Measurements from ENCODE around the gene ZSWIM1. TPM values are rescaled to one million over a fixed set of nuclear protein-coding genes. Genes with fewer than 3 reads are reported as not detected.

The ZSWIM1 gene
- total and polyA plus RNA-seq, 2 donors (not counting 1 experiment from before 2014, with no cell fraction given), result 5.4 to 15.7 TPM

DNA sequence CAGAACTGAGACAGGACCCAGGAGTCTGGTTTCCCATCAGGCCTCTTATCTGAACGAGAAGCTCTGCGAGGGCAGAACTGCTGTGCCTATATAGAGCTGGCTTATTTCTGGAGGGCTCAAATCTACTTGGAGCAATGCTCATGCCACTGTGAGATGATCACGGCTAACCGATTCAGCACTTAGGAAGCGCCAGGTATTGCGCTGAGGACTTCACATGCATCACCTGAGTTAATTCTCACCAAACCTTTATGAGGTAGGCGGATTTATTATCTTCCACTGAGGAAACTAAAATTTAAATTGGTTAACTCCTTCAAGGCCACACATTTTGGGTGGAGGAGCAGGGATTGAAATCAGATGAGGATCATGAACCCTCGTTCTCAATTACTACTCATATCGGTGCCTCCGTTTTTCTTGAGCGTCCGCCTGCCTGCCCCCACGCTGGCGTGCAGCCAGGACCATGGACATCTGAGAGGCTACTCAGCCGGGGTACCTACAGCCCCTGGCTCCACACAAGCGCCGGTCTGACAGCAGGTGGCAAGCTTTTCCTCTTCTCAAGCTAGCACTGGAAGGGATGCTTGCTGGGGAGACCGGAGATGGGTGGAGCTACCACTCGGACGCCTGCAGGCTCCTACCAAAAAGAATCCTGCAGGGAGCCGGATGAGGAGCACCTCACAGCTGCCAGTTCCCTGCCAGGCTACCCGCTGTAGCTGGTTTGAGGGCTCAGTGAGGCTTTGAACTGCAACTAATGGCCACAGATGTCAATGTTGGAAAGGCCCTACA is 52.4 kb downstream of the ZSWIM1 start:
- Mint-ChIP-seq H3K27me3 (no peaks in the 10 kb centered on the region), H3K9me3 (ENCODE audit: insufficient read depth) (no peaks in the 10 kb centered on the region), H3K27ac (peak overlapping the region; percentile 96), H3K4me3 (peak overlapping the region; percentile 96), H3K4me1 (peaks cover 27% of the 10 kb centered on the region)
- TF ChIP-seq, protein P1, sequence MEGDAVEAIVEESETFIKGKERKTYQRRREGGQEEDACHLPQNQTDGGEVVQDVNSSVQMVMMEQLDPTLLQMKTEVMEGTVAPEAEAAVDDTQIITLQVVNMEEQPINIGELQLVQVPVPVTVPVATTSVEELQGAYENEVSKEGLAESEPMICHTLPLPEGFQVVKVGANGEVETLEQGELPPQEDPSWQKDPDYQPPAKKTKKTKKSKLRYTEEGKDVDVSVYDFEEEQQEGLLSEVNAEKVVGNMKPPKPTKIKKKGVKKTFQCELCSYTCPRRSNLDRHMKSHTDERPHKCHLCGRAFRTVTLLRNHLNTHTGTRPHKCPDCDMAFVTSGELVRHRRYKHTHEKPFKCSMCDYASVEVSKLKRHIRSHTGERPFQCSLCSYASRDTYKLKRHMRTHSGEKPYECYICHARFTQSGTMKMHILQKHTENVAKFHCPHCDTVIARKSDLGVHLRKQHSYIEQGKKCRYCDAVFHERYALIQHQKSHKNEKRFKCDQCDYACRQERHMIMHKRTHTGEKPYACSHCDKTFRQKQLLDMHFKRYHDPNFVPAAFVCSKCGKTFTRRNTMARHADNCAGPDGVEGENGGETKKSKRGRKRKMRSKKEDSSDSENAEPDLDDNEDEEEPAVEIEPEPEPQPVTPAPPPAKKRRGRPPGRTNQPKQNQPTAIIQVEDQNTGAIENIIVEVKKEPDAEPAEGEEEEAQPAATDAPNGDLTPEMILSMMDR (IDR thresholded peaks at IDR 0.05), result no peak
- no peak for TF ChIP-seq EZH2 (IDR thresholded peaks at IDR 0.05; ENCODE audit: borderline replicate concordance, insufficient read depth, low read depth, low read length, poor library complexity, severe bottlenecking)
- peak overlapping the region; percentile 99 for H3K27ac ChIP-seq (ENCODE audit: low read length in 2 of 2)
- intact Hi-C loops (cut with micrococcal nuclease), result loop anchor here (1.0 to 2.0 kb wide), 2 partner anchors 22 to 155 kb away; partner anchors contain the start of gene NCOA5
- no peaks in the 10 kb centered on the region for H3K9me3 ChIP-seq (ENCODE audit: control extremely low read depth in 1 of 3, control insufficient read depth in 2 of 3, insufficient read depth in 1 of 3, low read length in 2 of 3)
- ATAC-seq (ENCODE audit: low read depth), result no peak
- H3K4me2 ChIP-seq (replicated peaks; ENCODE audit: low read depth, low read length, poor library complexity, severe bottlenecking), result peak overlapping the region; percentile 85
- no peak for DNase-seq
- peaks cover 12 to 19% of the 10 kb centered on the region in 2 donors for H3K4me1 ChIP-seq (ENCODE audit: control insufficient read depth in 2 of 2, insufficient read depth in 2 of 2, low read length in 2 of 2)
- peaks cover 0 to 17% of the 10 kb centered on the region in 2 experiments for H3K36me3 ChIP-seq (replicated peaks in 1 of 2; ENCODE audit: control extremely low read depth in 1 of 2, control insufficient read depth in 1 of 2, extremely low read depth in 1 of 2, insufficient read depth in 2 of 2, low read length in 1 of 2)
- no peaks in the 10 kb centered on the region for H3K27me3 ChIP-seq (replicated peaks in 1 of 4; ENCODE audit: control extremely low read depth in 1 of 4, control insufficient read depth in 3 of 4, insufficient read depth in 4 of 4, low read length in 3 of 4)
- WGBS (ENCODE audit: insufficient coverage), result 15% methylated on average over 17 of the region's 22 CpGs
- H2AFZ ChIP-seq (ENCODE audit: insufficient read depth, low read depth, low read length, poor library complexity, severe bottlenecking), result peak overlapping the region; percentile 81
- H4K20me1 ChIP-seq (ENCODE audit: control insufficient read depth, insufficient read depth, low read length, poor library complexity, severe bottlenecking), result peaks cover 16% of the 10 kb centered on the region
- H3K9ac ChIP-seq (ENCODE audit: low read length), result peak overlapping the region; percentile 99
- CTCF ChIA-PET, result interaction anchor here (0.7 to 4.9 kb wide), 7 partner anchors 30 to 432 kb away, joined by 3 to 44 read pairs (median 5); partner anchors contain the start of genes CTSA, NEURL2, ZNF335 and ZSWIM1
- H3K4me3 ChIP-seq (ENCODE audit: control extremely low read depth in 1 of 5, extremely low read depth in 1 of 5, insufficient read depth in 1 of 5, low read depth in 2 of 5, low read length in 4 of 5), result peak overlapping the region; percentile 84 to 100 (median 92)
- POLR2A ChIA-PET, result interaction anchor here (2.1 to 3.7 kb wide), 6 partner anchors 16 to 52 kb away, joined by 10 to 62 read pairs (median 20); partner anchors contain the start of genes CTSA, NEURL2, PLTP and ZNF335
- H3K79me2 ChIP-seq (ENCODE audit: control insufficient read depth, insufficient read depth, low read length), result peaks cover 38% of the 10 kb centered on the region
